ENCODE results near the gene RTL5.

DNA sequence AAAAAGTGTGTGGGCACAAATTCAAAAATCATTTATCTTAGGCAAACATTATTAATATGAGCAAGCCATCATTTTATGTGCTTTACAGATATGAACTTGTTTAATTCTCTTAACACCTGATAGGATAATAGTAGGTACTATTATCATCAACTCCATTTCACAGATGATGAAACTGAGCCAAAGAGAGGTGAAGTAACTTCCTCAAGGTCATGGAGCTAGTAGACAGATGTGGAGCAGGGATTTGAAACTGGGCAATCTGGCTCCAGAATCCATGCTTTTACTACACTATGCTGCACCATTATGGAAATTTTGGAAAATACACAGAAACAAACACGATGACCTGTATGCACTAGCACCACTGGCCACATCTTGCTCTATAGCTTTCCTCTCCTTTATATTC, 48.8 kb upstream of the RTL5 start:
- TF ChIP-seq EZH2 (IDR thresholded peaks at IDR 0.05; ENCODE audit: borderline replicate concordance): no peak
- no peak for TF ChIP-seq CTCF (IDR thresholded peaks at IDR 0.05; ENCODE audit: poor library complexity)
